Measurements from ENCODE around the gene ROS1. TPM values are rescaled to one million over a fixed set of nuclear protein-coding genes. Genes with fewer than 3 reads are reported as not detected.

The ROS1 gene
- polyA plus RNA-seq, 1 experiment: not detected

GRCh38 chr6:117409863-117410262, 15.9 kb downstream of the ROS1 start:
- Histone ChIP-seq H3K4me3 (ENCODE audit: low read depth, low read length) (no peak overlapping the region), H3K27me3 (ENCODE audit: control insufficient read depth, insufficient read depth, low read length) (no peaks in the 10 kb centered on the region), H3K9me3 (ENCODE audit: control insufficient read depth, insufficient read depth, low read length) (no peaks in the 10 kb centered on the region), H3K27ac (ENCODE audit: low read depth, low read length) (no peak overlapping the region)
- ChIA-PET POLR2A (no interaction called here), CTCF (interaction anchor here (1.1 kb wide), 1 partner anchor 194 kb away, joined by 8 read pairs; no protein-coding TSS in a partner anchor)
- no peak for DNase-seq (ENCODE audit: low read depth, low spot score)
- TF ChIP-seq CTCF (IDR thresholded peaks at IDR 0.05; ENCODE audit: low read depth, low read length): no peak

GRCh38 chr6:117409420-117409819, 16.3 kb downstream of the ROS1 start:
- no peak overlapping the region for H3K27ac ChIP-seq (ENCODE audit: low read depth, low read length)
- H3K9me3 ChIP-seq (ENCODE audit: control insufficient read depth, insufficient read depth, low read length): no peaks in the 10 kb centered on the region
- no peak for DNase-seq (ENCODE audit: low read depth, low spot score)
- H3K4me3 ChIP-seq (ENCODE audit: low read depth, low read length): no peak overlapping the region
- no peaks in the 10 kb centered on the region for H3K27me3 ChIP-seq (ENCODE audit: control insufficient read depth, insufficient read depth, low read length)
- no peak for TF ChIP-seq CTCF (IDR thresholded peaks at IDR 0.05; ENCODE audit: low read depth, low read length)
- POLR2A ChIA-PET: no interaction called here
- CTCF ChIA-PET: interaction anchor here (1.1 kb wide), 1 partner anchor 195 kb away, joined by 8 read pairs; no protein-coding TSS in a partner anchor

DNA sequence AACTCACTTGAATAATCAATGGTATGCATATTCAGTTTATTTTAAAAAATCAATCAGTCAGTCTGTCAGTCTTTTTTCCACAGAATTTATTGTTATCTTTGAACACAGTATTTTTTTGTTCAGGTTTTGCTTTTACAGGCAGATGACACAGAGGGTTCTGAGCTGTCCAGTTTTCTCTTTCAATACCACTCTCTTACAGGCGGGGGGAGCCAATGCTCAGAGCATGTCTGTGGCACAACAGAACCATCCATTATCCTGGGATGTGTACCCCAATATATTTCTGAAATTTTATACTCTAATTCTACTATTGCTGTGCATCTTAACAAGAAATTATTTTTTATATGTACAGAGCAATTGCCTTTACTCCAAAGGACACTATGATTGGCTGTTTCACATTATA, 21.2 kb downstream of the ROS1 start:
- no peak for DNase-seq (ENCODE audit: low read depth, low spot score)
- no peak overlapping the region for H3K4me3 ChIP-seq (ENCODE audit: low read depth, low read length)
- H3K9me3 ChIP-seq (ENCODE audit: control insufficient read depth, insufficient read depth, low read length): no peaks in the 10 kb centered on the region
- CTCF ChIA-PET: interaction anchor here (0.9 to 11.1 kb wide), 4 partner anchors 13 to 201 kb away, joined by 3 to 145 read pairs (median 4); partner anchors contain the start of gene GOPC
- peak; percentile 45 for TF ChIP-seq CTCF (IDR thresholded peaks at IDR 0.05; ENCODE audit: low read depth, low read length)
- H3K27ac ChIP-seq (ENCODE audit: low read depth, low read length): no peak overlapping the region
- peaks cover 2% of the 10 kb centered on the region for H3K27me3 ChIP-seq (ENCODE audit: control insufficient read depth, insufficient read depth, low read length)
- POLR2A ChIA-PET: no interaction called here

GRCh38 chr6:117401799-117402198, 23.9 kb downstream of the ROS1 start:
- Histone ChIP-seq H3K27ac (ENCODE audit: low read depth, low read length) (no peak overlapping the region), H3K4me3 (ENCODE audit: low read depth, low read length) (no peak overlapping the region), H3K9me3 (ENCODE audit: control insufficient read depth, insufficient read depth, low read length) (no peaks in the 10 kb centered on the region), H3K27me3 (ENCODE audit: control insufficient read depth, insufficient read depth, low read length) (peaks cover 2% of the 10 kb centered on the region)
- no peak for TF ChIP-seq CTCF (IDR thresholded peaks at IDR 0.05; ENCODE audit: low read depth, low read length)
- no peak for DNase-seq (ENCODE audit: low read depth, low spot score)
- ChIA-PET POLR2A (no interaction called here), CTCF (interaction anchor here (1.5 to 11.1 kb wide), 2 partner anchors 47 to 203 kb away, joined by 4 to 145 read pairs; partner anchors contain the start of gene GOPC)

DNA sequence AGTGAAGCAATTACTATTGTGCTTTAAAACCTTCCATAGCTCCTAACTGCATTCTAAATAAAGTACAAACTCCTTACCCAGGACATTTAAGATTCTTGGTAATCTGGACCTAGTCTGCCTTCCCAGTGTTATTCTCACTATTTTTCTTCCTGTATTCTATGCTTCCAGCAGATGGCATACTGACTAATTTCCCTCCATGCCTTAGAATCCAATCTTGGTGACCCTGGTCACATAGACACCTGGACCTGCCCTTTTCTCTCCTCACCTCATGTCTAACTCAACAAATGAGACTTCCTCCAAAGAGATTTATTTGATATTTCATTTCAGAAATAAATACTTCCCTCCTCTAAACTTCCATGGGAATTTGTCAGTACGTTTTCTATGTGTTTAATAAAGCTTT, 25.8 kb downstream of the ROS1 start:
- DNase-seq (ENCODE audit: low read depth, low spot score): no peak
- ChIA-PET CTCF (interaction anchor here (0.6 to 11.1 kb wide), 18 partner anchors 9 to 431 kb away, joined by 3 to 145 read pairs (median 4); partner anchors contain the start of gene GOPC), POLR2A (no interaction called here)
- no peaks in the 10 kb centered on the region for H3K9me3 ChIP-seq (ENCODE audit: control insufficient read depth, insufficient read depth, low read length)
- peak; percentile 52 for TF ChIP-seq CTCF (IDR thresholded peaks at IDR 0.05; ENCODE audit: low read depth, low read length)
- H3K4me3 ChIP-seq (ENCODE audit: low read depth, low read length): no peak overlapping the region
- H3K27me3 ChIP-seq (ENCODE audit: control insufficient read depth, insufficient read depth, low read length): peaks cover 2% of the 10 kb centered on the region
- H3K27ac ChIP-seq (ENCODE audit: low read depth, low read length): no peak overlapping the region

All from AG04450 (cell line).